Astrocyte (in vitro differentiated cells and primary cell): Measurements from ENCODE around the gene PEX11B. TPM values are rescaled to one million over a fixed set of nuclear protein-coding genes. Genes with fewer than 3 reads are reported as not detected.
A peak's percentile ranks its signal among the peaks of the same experiment; 100 is the strongest.

Experiments used
- DNase-seq: peaks from one replicate; pipeline ENCODE4 v3.0.0-alpha.2; 2010; ENCODE audit warnings: low read depth
- FAIRE-seq: peaks from 2 replicates; lab custom pipeline; 2011; peaks lifted over from hg19 to GRCh38; lab: Jason Lieb, UNC
- H2AFZ ChIP-seq: 2 replicates; pipeline ENCODE4 v1.6.0; 2012; ENCODE audit warnings: low read depth, low read length, inconsistent platforms
- H3K27ac ChIP-seq: 2 replicates; pipeline ENCODE4 v1.5.1; 2011; ENCODE audit warnings: low read depth, low read length, inconsistent platforms
- H3K27me3 ChIP-seq: 2 replicates; pipeline ENCODE4 v1.6.0; 2011; ENCODE audit warnings: low read length, inconsistent platforms; ENCODE audit not compliant: insufficient read depth
- H3K36me3 ChIP-seq: 2 replicates; pipeline ENCODE4 v1.5.1; 2011; ENCODE audit warnings: low read length, inconsistent platforms; ENCODE audit not compliant: insufficient read depth
- H3K4me1 ChIP-seq: 2 replicates; pipeline ENCODE4 v1.5.1; 2011; ENCODE audit warnings: low read length, inconsistent platforms; ENCODE audit not compliant: insufficient read depth
- H3K4me2 ChIP-seq: 2 replicates; pipeline ENCODE4 v1.6.0; 2012; ENCODE audit warnings: low read length, inconsistent platforms
- H3K4me3 ChIP-seq: 2 replicates; pipeline ENCODE4 v1.5.1; 2011; ENCODE audit warnings: low read depth, mild to moderate bottlenecking, low read length, inconsistent platforms; ENCODE audit not compliant: insufficient read depth
- H3K79me2 ChIP-seq: 2 replicates; pipeline ENCODE4 v1.6.0; 2012; ENCODE audit warnings: mild to moderate bottlenecking, low read length, inconsistent platforms; ENCODE audit not compliant: insufficient read depth
- H3K9ac ChIP-seq: 2 replicates; pipeline ENCODE4 v1.6.0; 2012; ENCODE audit warnings: mild to moderate bottlenecking, low read length, inconsistent platforms
- H3K9me3 ChIP-seq: 2 replicates; pipeline ENCODE4 v1.5.1; 2012; ENCODE audit warnings: low read depth, mild to moderate bottlenecking, low read length, inconsistent platforms; ENCODE audit not compliant: insufficient read depth
- H4K20me1 ChIP-seq: 2 replicates; pipeline ENCODE4 v1.6.0; 2012; ENCODE audit warnings: low read length, inconsistent platforms; ENCODE audit not compliant: insufficient read depth
- H3K27ac Mint-ChIP-seq: one replicate; pipeline ENCODE4 v1.8.0; 2021; ENCODE audit warnings: mild to moderate bottlenecking, mixed read lengths; ENCODE audit not compliant: unreplicated experiment
- H3K27me3 Mint-ChIP-seq: one replicate; pipeline ENCODE4 v1.8.0; 2021; ENCODE audit warnings: low read depth, mixed read lengths; ENCODE audit not compliant: unreplicated experiment
- H3K36me3 Mint-ChIP-seq: one replicate; pipeline ENCODE4 v1.8.0; 2021; ENCODE audit warnings: low read depth, mixed read lengths; ENCODE audit not compliant: unreplicated experiment
- H3K4me1 Mint-ChIP-seq: one replicate; pipeline ENCODE4 v1.8.0; 2021; ENCODE audit warnings: low read depth, mixed read lengths; ENCODE audit not compliant: unreplicated experiment
- H3K4me3 Mint-ChIP-seq: one replicate; pipeline ENCODE4 v1.8.0; 2021; ENCODE audit warnings: mild to moderate bottlenecking, moderate library complexity, mixed read lengths; ENCODE audit not compliant: unreplicated experiment
- H3K9me3 Mint-ChIP-seq: one replicate; pipeline ENCODE4 v1.8.0; 2021; ENCODE audit warnings: mild to moderate bottlenecking, mixed read lengths; ENCODE audit not compliant: unreplicated experiment
- CTCF ChIP-seq: IDR thresholded peaks from 2 replicates; pipeline ENCODE4 v1.5.1; 2011; ENCODE audit warnings: low read depth, mild to moderate bottlenecking, inconsistent platforms, low read length, moderate library complexity; ENCODE audit not compliant: insufficient read depth
- EZH2 ChIP-seq: IDR thresholded peaks from 2 replicates; pipeline ENCODE4 v1.6.1; 2012; ENCODE audit warnings: mild to moderate bottlenecking, low read length, inconsistent platforms; ENCODE audit not compliant: insufficient read depth
- total RNA-seq: library from RNA; stranded (reverse); gene quantifications from 2 replicates; pipeline ENCODE4 v1.2.1, GENCODE V29; 2021

The PEX11B gene
- total RNA-seq, 1 donor from 2014 or later: 20.7 TPM

- H3K27me3 ChIP-seq: no peaks in the 10 kb centered on the region
- no peaks in the 10 kb centered on the region for H3K36me3 ChIP-seq
- H3K9me3 ChIP-seq: no peaks in the 10 kb centered on the region
- no peak overlapping the region for H3K4me2 ChIP-seq
- Mint-ChIP-seq H3K36me3 (peaks cover 9% of the 10 kb centered on the region), H3K27ac (peak overlapping the region; percentile 4), H3K9me3 (no peaks in the 10 kb centered on the region), H3K27me3 (peaks cover 15% of the 10 kb centered on the region), H3K4me1 (peaks cover 7% of the 10 kb centered on the region), H3K4me3 (no peak overlapping the region)
- H3K4me1 ChIP-seq: no peaks in the 10 kb centered on the region
- no peaks in the 10 kb centered on the region for H3K79me2 ChIP-seq
- no peak for DNase-seq
- H3K9ac ChIP-seq: no peak overlapping the region
- TF ChIP-seq EZH2 (no peak), CTCF (no peak)
- H4K20me1 ChIP-seq: no peaks in the 10 kb centered on the region
- no peak overlapping the region for H2AFZ ChIP-seq
- no peak overlapping the region for H3K27ac ChIP-seq
- H3K4me3 ChIP-seq: no peak overlapping the region
- no peak for FAIRE-seq
Measured at GRCh38 chr1:145898756-145899155, 19.8 kb downstream of the PEX11B start.

GRCh38 chr1:145897969-145898368 lies 20.5 kb downstream of the PEX11B start:
- no peak for FAIRE-seq
- no peaks in the 10 kb centered on the region for H3K79me2 ChIP-seq

More at GRCh38 chr1:145897969-145898368, 20.5 kb downstream of the PEX11B start:
- Mint-ChIP-seq H3K36me3 (peaks cover 9% of the 10 kb centered on the region), H3K4me1 (peaks cover 7% of the 10 kb centered on the region), H3K27me3 (peaks cover 15% of the 10 kb centered on the region), H3K4me3 (no peak overlapping the region), H3K9me3 (no peaks in the 10 kb centered on the region), H3K27ac (no peak overlapping the region)
- TF ChIP-seq CTCF (no peak), EZH2 (no peak)
- Histone ChIP-seq H3K27ac (no peak overlapping the region), H3K4me2 (no peak overlapping the region), H2AFZ (no peak overlapping the region), H3K4me1 (peaks cover 3% of the 10 kb centered on the region), H3K4me3 (no peak overlapping the region), H4K20me1 (no peaks in the 10 kb centered on the region), H3K27me3 (no peaks in the 10 kb centered on the region), H3K9ac (no peak overlapping the region), H3K36me3 (no peaks in the 10 kb centered on the region), H3K9me3 (no peaks in the 10 kb centered on the region)
- DNase-seq: no peak
